Spleen (tissue), 11 donors: ENCODE data around the gene ABCG1. TPM values are rescaled to one million over a fixed set of nuclear protein-coding genes. Genes with fewer than 3 reads are reported as not detected.
A peak's percentile ranks its signal among the peaks of the same experiment; 100 is the strongest.

Experiments used
- DNase-seq: peaks from one replicate; pipeline ENCODE4 v3.0.0-alpha.2; 2020
- H3K27ac ChIP-seq, 8 donors: fragments of 200-600 bp; sonication (generic) in 7 of 8; 1 replicate in 4 of 8; 2 replicates in 4 of 8; pipeline versions ENCODE4 v1.5.0 to v1.8.0; 2016 to 2021; ENCODE audit warnings: inconsistent platforms in 4 of 8, mild to moderate bottlenecking in 4 of 8, moderate library complexity in 1 of 8
- H3K27me3 ChIP-seq, 7 donors: fragments of 200-600 bp; sonication (generic) in 6 of 7; replicated peaks in 1 of 7; 1 replicate in 4 of 7; 2 replicates in 3 of 7; pipeline versions ENCODE4 v1.5.0 to v1.8.0; 2016 to 2021; ENCODE audit warnings: inconsistent platforms in 3 of 7, mild to moderate bottlenecking in 1 of 7
- H3K36me3 ChIP-seq, 6 donors: fragments of 200-600 bp; sonication (generic) in 5 of 6; 1 replicate in 4 of 6; 2 replicates in 2 of 6; pipeline versions ENCODE4 v1.5.0 to v1.8.0; 2016 to 2021; ENCODE audit warnings: inconsistent platforms in 2 of 6
- H3K4me1 ChIP-seq, 6 donors: fragments of 200-600 bp; sonication (generic) in 5 of 6; 1 replicate in 3 of 6; 2 replicates in 3 of 6; pipeline versions ENCODE4 v1.5.0 to v1.8.0; 2016 to 2021; ENCODE audit warnings: inconsistent platforms in 3 of 6
- H3K4me3 ChIP-seq, 8 donors: fragments of 200-600 bp; sonication (generic) in 7 of 8; 1 replicate in 4 of 8; 2 replicates in 4 of 8; pipeline versions ENCODE4 v1.5.0 to v1.8.0; 2016 to 2021; ENCODE audit warnings: inconsistent platforms in 4 of 8, mild to moderate bottlenecking in 4 of 8, moderate library complexity in 2 of 8
- H3K9me3 ChIP-seq, 8 donors: fragments of 200-600 bp; sonication (generic) in 7 of 8; 1 replicate in 4 of 8; 2 replicates in 4 of 8; pipeline versions ENCODE4 v1.5.0 to v1.8.0; 2016 to 2021; ENCODE audit warnings: inconsistent platforms in 4 of 8
- CTCF ChIP-seq, 11 experiments: fragments of 200-600 bp in 7 of 11; fragments of 450-650 bp in 4 of 11; sonication (generic) in 4 of 11; IDR thresholded peaks in 8 of 11; conservative IDR thresholded peaks in 3 of 11; 1 replicate in 7 of 11; 2 replicates in 4 of 11; pipeline versions ENCODE4 v1.4.0 to v1.8.0; 2016 to 2021; ENCODE audit warnings: antibody characterized with exemption in 11 of 11, inconsistent platforms in 4 of 11, mild to moderate bottlenecking in 1 of 11
- POLR2A ChIP-seq, 3 donors: fragments of 450-650 bp; IDR thresholded peaks; one replicate each; pipeline ENCODE4 v1.5.1; 2017; ENCODE audit warnings: antibody characterized with exemption in 3 of 3, mild to moderate bottlenecking in 1 of 3
- POLR2AphosphoS5 ChIP-seq, 3 donors: sonication (generic); formaldehyde crosslinking; IDR thresholded peaks; one replicate each; pipeline ENCODE4 v1.5.1; 2017; ENCODE audit warnings: antibody characterized with exemption in 3 of 3
- WGBS, 5 donors: extraction: QIAGEN DNeasy Blood & Tissue Kit in 3 of 5; methylation state at CpG; one replicate each; pipeline versions ENCODE4 v1.1.5 to v1.1.7; 2013 to 2018; 5-methylcytosine and 5-hydroxymethylcytosine counted together
- intact Hi-C: fragments of 100-400 bp; cut with DNase I; formaldehyde crosslinking; loops from one replicate; pipeline ENCODE4 v1.15.0; 2023; ENCODE audit warnings: low total_unique reads
- polyA plus RNA-seq, 3 donors: library from polyadenylated mRNA; stranded (reverse); fragments of 200-250 nt; gene quantifications; one replicate each; pipeline ENCODE4 v1.2.1, GENCODE V29; 2013
- total RNA-seq, 7 donors: library from RNA; depleted of rRNA in 3 of 7; stranded (reverse); fragments of >200 nt in 3 of 7; fragmentation: NEBNext Ultra II Directional in 4 of 7; extraction: Animal tissue kit (Norgen Biotek cat#: 25700) in 4 of 7; gene quantifications; one replicate each; pipeline versions ENCODE4 v1.1.0 to v1.2.1, GENCODE V29; 2016 to 2021
- donor health status: healthy with polysubstance abuse.
- donor health status: DM: no; HTN: no; CAD: no; lungs with moderate emphysema.
- donor health status: DM: no; HTN: no; CAD: no.
- donor health status: Bipolar disorder and iron deficiency.
- donor health status: healthy.
- donor health status: DM: no; HTN: no; CAD: no.
- donor health status: DM: yes; HTN: yes; CAD: no.

Gene ABCG1
- total and polyA plus RNA-seq, 10 donors = 14.6 to 143 (median 96.7) TPM

DNA sequence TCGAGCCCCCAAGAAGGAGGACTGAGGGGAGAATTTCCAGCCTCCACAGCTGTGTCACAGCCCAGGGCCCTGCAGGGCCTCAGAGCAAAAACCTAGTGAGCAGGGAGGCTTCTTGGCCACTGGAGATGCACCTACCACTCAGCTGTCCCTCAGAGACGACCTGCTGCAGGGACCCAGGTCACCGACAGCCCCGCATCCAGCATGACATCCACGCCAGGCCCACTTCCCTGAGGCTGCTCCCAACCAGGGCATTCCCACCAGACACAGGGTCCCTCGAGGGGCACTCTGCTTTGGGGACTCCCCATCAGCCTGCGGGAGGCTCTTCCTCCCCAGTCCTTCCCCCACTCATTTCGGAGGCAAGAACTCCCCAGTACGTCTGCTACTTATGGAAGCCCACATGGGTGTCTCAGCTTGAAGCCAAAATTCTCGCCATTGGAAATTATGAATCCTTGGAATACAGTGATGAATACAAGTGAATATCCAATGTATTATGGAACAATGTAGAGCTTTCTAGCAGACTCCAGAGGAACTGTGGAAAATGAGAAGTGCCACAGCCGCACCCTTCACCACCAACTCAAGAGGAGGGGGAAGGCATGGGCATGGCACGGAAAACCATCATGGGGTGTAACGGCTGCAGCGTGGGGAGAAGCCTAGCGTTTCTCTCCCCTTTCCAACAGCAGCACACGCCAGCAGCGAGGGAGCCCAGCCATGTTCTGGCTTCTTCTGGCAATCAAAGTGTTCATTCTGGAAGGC is 89.4 kb downstream of the ABCG1 start:
- no peaks in the 10 kb centered on the region for H3K36me3 ChIP-seq
- 54 to 73% (median 62%) methylated on average over 17 of the region's 17 CpGs for WGBS, 5 donors
- H3K27me3 ChIP-seq = peaks cover 0 to 61% (median 15%) of the 10 kb centered on the region in 7 donors
- peaks cover 9 to 50% (median 28%) of the 10 kb centered on the region in 6 donors for H3K4me1 ChIP-seq
- no peak overlapping the region for H3K4me3 ChIP-seq
- no peaks in the 10 kb centered on the region for H3K9me3 ChIP-seq
- no peak for TF ChIP-seq POLR2A (IDR thresholded peaks at IDR 0.05)
- TF ChIP-seq CTCF (IDR thresholded peaks at IDR 0.05 in 8 of 11, conservative IDR thresholded peaks at IDR 0.05 in 3 of 11) = no peak
- TF ChIP-seq POLR2AphosphoS5 (IDR thresholded peaks at IDR 0.05) = no peak
- no peak for DNase-seq
- intact Hi-C loops = no loop called here
- no peak overlapping the region for H3K27ac ChIP-seq

DNA sequence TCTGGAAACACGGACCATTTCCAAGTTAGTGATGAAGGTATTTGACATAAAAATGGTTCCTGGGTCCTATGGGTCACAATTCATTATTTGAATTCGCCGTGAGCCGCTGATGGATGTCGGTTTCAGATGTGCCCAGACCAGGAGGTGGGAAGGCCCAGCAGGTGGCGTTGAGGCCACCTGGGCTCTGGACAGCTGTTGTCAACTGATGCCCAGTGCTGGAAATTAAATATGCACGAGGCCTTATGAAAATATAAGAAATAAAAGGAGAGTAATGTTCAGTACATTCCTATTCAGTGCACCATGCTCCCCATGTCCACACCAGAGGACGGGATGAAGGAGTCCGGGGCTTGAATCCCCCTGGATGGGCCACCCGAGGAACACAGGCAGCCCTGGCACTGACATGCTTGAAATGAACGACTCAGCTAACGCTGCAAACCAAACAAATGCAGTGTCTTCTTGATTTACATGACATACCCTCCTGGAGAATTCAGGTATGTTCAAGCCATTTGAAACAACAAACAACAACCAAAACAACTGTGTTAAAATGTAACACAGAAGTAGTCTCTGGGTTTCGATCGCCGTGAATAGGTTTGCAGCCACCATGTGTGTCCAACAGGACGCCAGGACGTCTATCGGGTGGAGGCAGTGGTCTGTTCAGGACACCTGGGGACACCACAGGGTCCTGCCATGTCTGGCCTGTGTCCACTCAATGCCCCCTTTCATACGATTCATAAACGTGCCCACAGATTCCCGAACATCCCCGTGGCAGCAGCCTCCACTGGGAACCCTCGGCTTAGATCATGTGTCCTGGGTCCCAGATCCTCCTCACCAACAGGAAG is 90.2 kb downstream of the ABCG1 start:
- WGBS, 5 donors = 56 to 67% (median 62%) methylated on average over 18 to 23 of the region's 23 CpGs
- Histone ChIP-seq H3K27me3 (peaks cover 0 to 61% (median 15%) of the 10 kb centered on the region in 7 donors), H3K4me3 (no peak overlapping the region), H3K27ac (no peak overlapping the region), H3K9me3 (no peaks in the 10 kb centered on the region), H3K4me1 (peaks cover 9 to 55% (median 30%) of the 10 kb centered on the region in 6 donors), H3K36me3 (no peaks in the 10 kb centered on the region)
- intact Hi-C loops = no loop called here
- DNase-seq = no peak
- TF ChIP-seq POLR2AphosphoS5 (IDR thresholded peaks at IDR 0.05) (no peak), CTCF (IDR thresholded peaks at IDR 0.05 in 8 of 11, conservative IDR thresholded peaks at IDR 0.05 in 3 of 11) (no peak), POLR2A (IDR thresholded peaks at IDR 0.05) (no peak)

DNA sequence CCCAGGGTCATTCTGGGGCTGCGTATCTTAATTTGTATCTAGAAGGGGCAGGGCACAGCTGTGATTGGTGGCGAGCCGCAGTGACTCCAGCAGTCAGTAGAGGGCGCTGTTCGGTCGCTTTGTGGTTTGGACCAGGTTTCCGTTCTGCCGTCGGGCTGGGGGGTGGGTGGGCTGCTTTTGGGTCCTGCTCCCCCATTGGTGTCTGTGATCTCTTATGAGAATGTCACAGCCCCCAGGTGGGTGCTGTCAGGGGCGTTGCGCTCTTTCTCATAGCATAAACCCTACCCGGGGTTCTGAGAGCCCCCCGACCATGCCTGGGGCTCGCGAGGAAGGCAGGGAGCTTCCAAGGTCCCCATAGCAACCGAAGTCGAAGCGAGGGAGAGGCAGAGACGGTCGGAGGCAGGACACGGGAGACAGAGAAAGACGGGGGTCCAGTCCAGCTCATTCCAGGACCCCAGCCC is 90.8 kb downstream of the ABCG1 start:
- peak overlapping the region in 1 of 8 donors; percentile 32 for H3K4me3 ChIP-seq
- DNase-seq = peak; percentile 90
- H3K4me1 ChIP-seq = peaks cover 9 to 60% (median 32%) of the 10 kb centered on the region in 6 donors
- no peaks in the 10 kb centered on the region for H3K36me3 ChIP-seq
- intact Hi-C loops = no loop called here
- TF ChIP-seq CTCF (IDR thresholded peaks at IDR 0.05 in 8 of 11, conservative IDR thresholded peaks at IDR 0.05 in 3 of 11) (peak; percentile 60 to 92 (median 76)), POLR2A (IDR thresholded peaks at IDR 0.05) (no peak), POLR2AphosphoS5 (IDR thresholded peaks at IDR 0.05) (peak in 2 of 3 donors; percentile 14 to 24)
- H3K9me3 ChIP-seq = no peaks in the 10 kb centered on the region
- 6 to 13% (median 8%) methylated on average over 15 to 22 of the region's 22 CpGs for WGBS, 5 donors
- peaks cover 0 to 58% (median 15%) of the 10 kb centered on the region in 7 donors for H3K27me3 ChIP-seq
- H3K27ac ChIP-seq = peak overlapping the region in 2 of 8 donors; percentile 9 to 47
